ENCODE measurements around the gene KLHL24. TPM values are rescaled to one million over a fixed set of nuclear protein-coding genes. Genes with fewer than 3 reads are reported as not detected.
"Not testable (repeated sequence)": the region's sequence is repeated elsewhere in the genome, so short reads cannot be mapped to it uniquely, and the experiment has no call there.

Gene KLHL24
- polyA plus RNA-seq (2013, experiment 1 of 2; ENCODE audit: insufficient read length) = 7.1 TPM
- polyA plus RNA-seq (2013, experiment 2 of 2; ENCODE audit: insufficient read length) = 7.6 TPM

- peak; percentile 93 for DNase-seq
Observed at GRCh38 chr3:183635431-183636220, at the start of gene KLHL24. KLHL24 (plus strand) TSS chr3:183635623; CDS start chr3:183650357, 14,734 bp downstream.

GRCh38 chr3:183586477-183586876, 48.9 kb upstream of the KLHL24 start:
- no peak for DNase-seq

DNA sequence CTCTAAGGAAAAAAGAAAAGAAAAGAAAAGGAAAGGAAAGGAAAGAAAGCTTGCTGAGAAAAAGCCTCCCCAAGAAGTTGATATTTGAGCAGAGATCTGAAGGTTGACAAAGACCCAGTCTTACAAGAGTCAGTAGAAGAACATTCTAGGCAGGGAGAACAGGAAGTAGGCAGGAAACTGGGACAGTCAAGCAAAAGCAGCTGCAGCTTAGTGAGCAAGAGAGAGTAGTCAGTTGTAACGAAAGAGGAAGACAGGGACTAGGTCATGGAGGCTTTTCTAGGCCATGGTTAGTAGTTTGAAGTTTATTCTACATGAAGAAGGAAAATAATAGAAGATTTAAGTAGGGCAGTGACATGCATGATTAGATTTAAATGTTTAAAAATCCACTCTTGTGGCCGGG, 48.1 kb upstream of the KLHL24 start:
- no peak for DNase-seq

DNA sequence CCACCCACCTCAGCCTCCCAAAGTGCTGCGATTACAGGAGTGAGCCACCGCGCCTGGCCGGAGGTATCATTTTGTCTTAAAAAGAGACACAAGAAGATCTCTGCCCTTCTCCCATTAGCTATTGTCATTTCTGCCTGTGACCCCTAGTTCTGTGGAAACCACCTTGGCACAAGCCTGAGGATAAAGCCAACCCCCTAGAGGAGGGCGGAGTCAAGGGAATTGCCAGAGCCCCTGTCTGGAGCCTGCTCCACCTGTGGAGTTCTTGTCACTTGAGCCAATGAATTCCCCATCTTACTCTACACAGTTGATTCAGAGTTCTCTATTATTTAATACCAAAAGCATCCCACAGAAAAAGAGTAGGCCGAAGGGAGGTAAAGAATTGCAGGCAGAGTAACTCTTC, 45.0 kb upstream of the KLHL24 start:
- no peak for DNase-seq

DNA sequence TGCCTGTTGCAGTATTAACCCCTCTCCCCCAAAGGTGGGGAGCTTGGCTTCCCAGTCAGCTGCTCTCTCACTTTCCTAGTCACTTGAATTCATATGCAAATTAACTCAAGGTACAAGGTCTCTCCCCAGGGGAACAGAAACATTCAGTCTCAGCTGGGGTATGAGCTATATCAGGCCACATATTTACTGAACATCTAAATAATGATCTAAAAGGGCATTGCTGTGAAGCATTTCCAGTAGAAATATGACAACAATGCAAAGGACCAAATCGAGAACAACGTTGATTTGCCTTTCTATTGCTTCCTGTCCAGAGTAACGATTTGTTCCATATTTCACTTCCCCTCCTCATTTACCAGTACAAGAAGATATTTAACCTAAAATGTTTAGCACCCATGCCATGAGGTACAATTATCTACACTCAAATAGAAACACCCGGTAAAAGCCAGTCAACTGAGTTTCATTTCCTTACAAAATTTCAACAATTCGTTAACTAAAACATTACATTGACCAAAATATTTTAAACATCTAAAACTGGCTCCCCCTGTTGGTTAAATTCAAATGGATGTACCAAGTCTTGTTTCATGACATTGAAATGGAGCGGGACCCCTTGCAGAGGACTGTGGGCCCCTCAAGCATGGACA, 43.4 kb upstream of the KLHL24 start:
- no peak for DNase-seq

- DNase-seq = no peak
Observed at GRCh38 chr3:183592821-183593220, 42.6 kb upstream of the KLHL24 start.

DNA sequence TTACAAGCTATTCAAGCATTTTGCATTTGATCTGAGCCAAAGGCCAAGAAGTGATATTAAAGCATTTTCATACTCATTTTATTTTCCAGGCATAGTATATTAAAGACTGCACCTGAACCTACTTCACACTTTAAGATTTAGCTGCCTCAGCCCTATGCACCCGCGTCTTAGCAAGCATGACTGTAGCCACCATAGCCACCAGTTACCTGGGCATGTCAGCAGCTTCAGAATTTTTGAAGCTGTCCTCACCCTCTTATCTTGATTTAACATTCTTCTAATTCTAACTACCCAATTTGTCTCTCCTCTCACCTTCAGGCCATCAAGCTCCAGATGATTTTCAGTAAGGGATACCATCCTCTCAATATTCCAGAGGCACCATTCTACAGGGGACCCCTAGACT, 40.8 kb upstream of the KLHL24 start:
- DNase-seq = no peak

DNA sequence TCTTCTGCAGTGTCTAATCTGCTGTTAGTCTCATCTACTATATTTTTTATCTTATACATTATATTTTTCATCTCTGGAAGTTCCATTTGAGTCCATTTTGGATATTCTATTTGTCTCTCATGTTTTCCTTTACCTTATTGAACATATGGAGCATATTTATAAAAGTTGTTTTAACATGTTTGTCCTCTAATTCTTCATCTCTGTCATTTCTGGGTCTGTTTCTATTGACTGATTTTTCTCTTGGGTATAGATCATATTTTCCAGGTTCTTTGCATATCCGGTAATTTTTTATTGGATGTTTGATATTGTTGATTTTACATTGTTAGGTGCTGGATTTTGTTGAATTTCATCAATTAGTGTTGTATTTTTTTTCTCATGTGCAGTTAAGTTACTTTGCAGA, 37.5 kb upstream of the KLHL24 start:
- DNase-seq = no peak

DNA sequence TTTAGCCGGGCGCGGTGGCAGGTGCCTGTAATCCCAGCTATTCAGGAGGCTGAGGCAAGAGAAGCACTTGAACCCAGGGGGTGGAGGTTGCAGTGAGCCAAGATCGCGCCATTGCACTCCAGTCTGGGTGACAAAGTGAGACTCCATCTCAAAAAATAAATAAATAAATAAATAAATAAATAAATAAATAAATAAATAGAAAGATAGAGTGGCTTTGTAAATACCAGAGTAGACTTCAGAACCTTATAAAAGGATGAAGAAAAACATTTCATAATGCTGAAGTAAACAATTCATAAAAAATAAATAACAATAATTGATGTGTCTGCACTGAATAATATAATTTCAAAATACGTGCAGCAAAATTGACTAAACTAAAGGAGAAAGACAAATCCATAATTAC, 24.1 kb upstream of the KLHL24 start:
- not testable (repeated sequence) for DNase-seq

GRCh38 chr3:183613366-183614285, 21.8 kb upstream of the KLHL24 start:
- no peak for DNase-seq

GRCh38 chr3:183618542-183618941, 16.9 kb upstream of the KLHL24 start:
- DNase-seq = no peak

DNA sequence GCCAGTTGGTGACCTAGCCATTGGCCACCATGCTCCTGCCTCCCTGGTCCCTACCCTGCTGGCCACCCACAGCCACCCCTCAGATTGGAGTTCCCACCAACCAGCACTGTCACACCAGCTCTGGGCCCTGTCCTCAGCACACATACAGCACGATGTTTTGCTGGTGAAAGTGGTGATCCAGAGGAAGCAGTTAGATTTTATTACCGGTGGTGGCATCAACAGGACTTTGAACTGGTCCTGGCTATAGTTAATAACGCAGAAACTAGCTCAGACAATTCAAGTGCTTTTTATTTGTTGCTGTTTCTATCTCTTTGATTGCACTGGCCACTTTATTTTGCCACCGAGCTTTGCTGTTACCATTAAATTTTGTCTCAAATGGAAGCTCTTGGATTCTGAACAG, 16.4 kb upstream of the KLHL24 start:
- no peak for DNase-seq

GRCh38 chr3:183619624-183620251, 15.7 kb upstream of the KLHL24 start:
- DNase-seq = no peak

GRCh38 chr3:183620252-183620628, 15.2 kb upstream of the KLHL24 start:
- DNase-seq = no peak

DNA sequence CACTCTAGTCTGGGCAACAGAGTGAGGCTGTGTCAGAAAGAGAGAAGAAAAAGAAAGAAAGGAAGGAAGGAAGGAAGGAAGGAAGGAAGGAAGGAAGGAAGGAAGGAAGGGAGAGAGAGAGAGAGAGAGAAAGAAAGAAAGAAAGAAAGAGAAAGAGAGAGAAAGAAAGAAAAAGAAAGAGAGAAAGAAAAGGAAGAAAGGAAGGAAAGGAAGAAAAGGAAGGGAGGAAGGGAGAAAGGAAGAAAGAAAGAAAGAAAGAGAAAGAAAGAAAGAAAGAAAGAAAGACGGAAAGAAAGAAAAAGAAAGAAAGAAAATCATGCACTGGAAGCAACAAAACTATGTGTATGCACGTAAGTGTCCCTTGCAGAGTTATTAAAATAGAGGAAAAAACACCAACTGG, 12.9 kb upstream of the KLHL24 start:
- not testable (repeated sequence) for DNase-seq

GRCh38 chr3:183626877-183627594, 8.4 kb upstream of the KLHL24 start:
- no peak for DNase-seq

DNA sequence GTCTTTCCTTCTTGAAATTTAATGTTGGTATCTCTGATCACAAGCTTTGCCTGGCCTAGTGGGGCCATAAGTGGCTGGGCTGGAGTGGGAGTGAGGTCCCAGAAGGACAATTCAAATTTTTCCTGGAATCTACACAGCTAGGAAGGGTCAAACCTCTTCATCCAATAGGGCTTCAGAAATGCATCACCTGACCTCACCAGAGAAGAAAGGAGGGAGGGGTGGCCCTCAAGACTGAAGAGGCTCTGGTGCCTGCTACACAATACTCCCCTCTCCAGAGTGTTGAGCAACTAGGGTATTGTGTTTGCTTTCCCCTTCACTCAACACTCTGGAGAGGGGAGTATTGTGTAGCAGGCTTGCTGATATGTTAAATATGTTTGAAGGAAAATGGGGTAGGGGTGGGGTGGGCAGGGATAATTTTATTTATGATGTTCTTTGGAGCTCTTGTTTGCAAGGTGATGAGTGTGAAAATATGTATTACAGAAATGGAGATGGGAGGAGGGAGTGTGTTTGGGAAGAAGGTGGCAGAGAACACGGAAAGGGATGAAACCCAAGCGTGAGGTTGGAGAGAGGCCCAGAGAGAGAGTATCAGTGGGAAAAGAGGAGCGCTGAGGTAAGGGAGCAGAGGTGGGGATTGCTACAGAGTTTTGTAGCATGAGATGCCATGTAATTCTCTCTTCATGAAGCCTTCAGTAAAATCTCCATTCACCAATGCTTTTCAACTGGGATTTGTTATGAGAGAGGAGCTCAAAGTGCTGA, 5.7 kb upstream of the KLHL24 start:
- no peak for DNase-seq

DNA sequence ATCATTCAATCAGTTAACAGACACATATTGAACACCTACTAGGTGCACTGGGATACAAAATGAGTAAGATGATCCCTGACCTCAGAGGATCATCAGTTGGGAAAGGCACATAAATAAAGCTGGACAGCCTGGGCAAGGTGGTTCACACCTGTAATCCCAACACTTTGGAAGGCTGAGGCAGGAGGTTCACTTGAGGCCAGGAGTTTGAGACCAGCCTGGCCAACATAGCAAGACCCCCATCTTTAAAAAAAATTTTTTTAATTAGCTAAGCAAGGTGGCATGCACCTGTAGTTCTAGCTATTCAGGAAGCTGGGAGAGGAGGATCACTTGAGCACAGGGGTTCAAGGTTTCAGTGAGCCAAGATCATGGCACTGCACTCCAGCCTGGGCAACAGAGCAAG, 3.7 kb upstream of the KLHL24 start:
- DNase-seq = no peak

- not testable (repeated sequence) for DNase-seq
Observed at GRCh38 chr3:183632725-183633124, 2.7 kb upstream of the KLHL24 start.

- DNase-seq = no peak
Observed at GRCh38 chr3:183634707-183635106, 716 bp upstream of the KLHL24 start.

- no peak for DNase-seq
Observed at GRCh38 chr3:183635107-183635430, 354 bp upstream of the KLHL24 start.

Measured in fibroblast of skin of abdomen (primary cell).